HUES6 (cell line): Measurements from ENCODE around the gene GJA4.
"Not testable (repeated sequence)": the region's sequence is repeated elsewhere in the genome, so short reads cannot be mapped to it uniquely, and the experiment has no call there.

Source experiments
- H3K27ac ChIP-seq: 2 replicates; pipeline ENCODE4 v1.7.0; 2013; ENCODE audit warnings: low read depth, mild to moderate bottlenecking, low read length, inconsistent platforms
- H3K27me3 ChIP-seq: 2 replicates; pipeline ENCODE4 v1.6.1; 2013; ENCODE audit warnings: low read length; ENCODE audit not compliant: control insufficient read depth, insufficient read depth
- H3K36me3 ChIP-seq: 2 replicates; pipeline ENCODE4 v1.6.1; 2013; ENCODE audit warnings: low read length; ENCODE audit not compliant: control insufficient read depth, insufficient read depth
- H3K4me1 ChIP-seq: 2 replicates; pipeline ENCODE4 v1.6.1; 2013; ENCODE audit warnings: low read length; ENCODE audit not compliant: control insufficient read depth, insufficient read depth
- H3K4me3 ChIP-seq: 2 replicates; pipeline ENCODE4 v1.5.1; 2013; ENCODE audit warnings: low read depth, low read length
- H3K9ac ChIP-seq: one replicate; pipeline ENCODE4 v1.6.1; 2013; ENCODE audit warnings: mild to moderate bottlenecking, low read length
- H3K9me3 ChIP-seq: 2 replicates; pipeline ENCODE4 v1.6.1; 2013; ENCODE audit warnings: low read depth, low read length; ENCODE audit not compliant: control insufficient read depth, insufficient read depth

Gene GJA4

GRCh38 chr1:34794001-34794789, 1.4 kb downstream of the GJA4 start:
- Histone ChIP-seq H3K4me1 (peaks cover 5% of the 10 kb centered on the region), H3K27me3 (peaks cover 36% of the 10 kb centered on the region), H3K4me3 (no peak overlapping the region), H3K9ac (no peak overlapping the region), H3K36me3 (no peaks in the 10 kb centered on the region), H3K27ac (no peak overlapping the region), H3K9me3 (no peaks in the 10 kb centered on the region)

- Histone ChIP-seq H3K4me1 (peaks cover 5% of the 10 kb centered on the region), H3K27me3 (peaks cover 36% of the 10 kb centered on the region), H3K9ac (no peak overlapping the region), H3K4me3 (no peak overlapping the region), H3K9me3 (no peaks in the 10 kb centered on the region), H3K27ac (no peak overlapping the region), H3K36me3 (no peaks in the 10 kb centered on the region)
Measured at GRCh38 chr1:34794790-34795180, 2.0 kb downstream of the GJA4 start.

GRCh38 chr1:34795916-34796315, 3.1 kb downstream of the GJA4 start:
- Histone ChIP-seq H3K9me3 (no peaks in the 10 kb centered on the region), H3K27me3 (peaks cover 33% of the 10 kb centered on the region), H3K4me1 (peaks cover 5% of the 10 kb centered on the region), H3K36me3 (no peaks in the 10 kb centered on the region), H3K4me3 (no peak overlapping the region), H3K9ac (no peak overlapping the region), H3K27ac (no peak overlapping the region)

- Histone ChIP-seq H3K4me3 (no peak overlapping the region), H3K9me3 (no peaks in the 10 kb centered on the region), H3K27ac (no peak overlapping the region), H3K4me1 (peaks cover 5% of the 10 kb centered on the region), H3K9ac (no peak overlapping the region), H3K27me3 (peaks cover 25% of the 10 kb centered on the region), H3K36me3 (no peaks in the 10 kb centered on the region)
Measured at GRCh38 chr1:34796990-34797389, 4.2 kb downstream of the GJA4 start.

- Histone ChIP-seq H3K9me3 (no peaks in the 10 kb centered on the region; the same call in 1 of the 2 replicates), H3K9ac (no peak overlapping the region)
Measured at GRCh38 chr1:34800214-34800613, 7.4 kb downstream of the GJA4 start.

GRCh38 chr1:34803770-34804169, 11.0 kb downstream of the GJA4 start:
- Histone ChIP-seq H3K9me3 (no peaks in the 10 kb centered on the region; the same call in 1 of the 2 replicates), H3K27ac (no peak overlapping the region), H3K27me3 (no peaks in the 10 kb centered on the region), H3K4me1 (no peaks in the 10 kb centered on the region), H3K9ac (no peak overlapping the region), H3K4me3 (no peak overlapping the region), H3K36me3 (no peaks in the 10 kb centered on the region)

More at GRCh38 chr1:34800214-34800613, 7.4 kb downstream of the GJA4 start:
- peaks cover 5% of the 10 kb centered on the region for H3K4me1 ChIP-seq
- no peaks in the 10 kb centered on the region; the same call in 1 of the 2 replicates for H3K27me3 ChIP-seq
- no peak overlapping the region for H3K4me3 ChIP-seq
- H3K36me3 ChIP-seq, result no peaks in the 10 kb centered on the region
- H3K27ac ChIP-seq, result no peak overlapping the region

GRCh38 chr1:34806396-34806795, 13.6 kb downstream of the GJA4 start:
- H3K4me3 ChIP-seq, result no peak overlapping the region
- no peaks in the 10 kb centered on the region for H3K27me3 ChIP-seq
- no peaks in the 10 kb centered on the region; the same call in 1 of the 2 replicates for H3K9me3 ChIP-seq
- H3K9ac ChIP-seq, result no peak overlapping the region
- no peaks in the 10 kb centered on the region for H3K4me1 ChIP-seq
- no peak overlapping the region for H3K27ac ChIP-seq
- no peaks in the 10 kb centered on the region for H3K36me3 ChIP-seq

GRCh38 chr1:34808051-34808810, 15.4 kb downstream of the GJA4 start:
- Histone ChIP-seq H3K9ac (no peak overlapping the region), H3K4me1 (no peaks in the 10 kb centered on the region), H3K4me3 (no peak overlapping the region), H3K27ac (no peak overlapping the region), H3K27me3 (no peaks in the 10 kb centered on the region), H3K9me3 (no peaks in the 10 kb centered on the region; the same call in 1 of the 2 replicates), H3K36me3 (no peaks in the 10 kb centered on the region)

- H3K9ac ChIP-seq, H3K4me3 ChIP-seq, H3K4me1 ChIP-seq, H3K27ac ChIP-seq, H3K9me3 ChIP-seq, H3K36me3 ChIP-seq, H3K27me3 ChIP-seq: not testable (repeated sequence)
Measured at GRCh38 chr1:34810781-34811180, 18.0 kb downstream of the GJA4 start.

GRCh38 chr1:34816332-34816731, 23.5 kb downstream of the GJA4 start:
- H3K4me1 ChIP-seq, result no peaks in the 10 kb centered on the region
- no peak overlapping the region for H3K27ac ChIP-seq
- H3K9ac ChIP-seq, result no peak overlapping the region
- H3K36me3 ChIP-seq, result no peaks in the 10 kb centered on the region
- no peaks in the 10 kb centered on the region for H3K9me3 ChIP-seq
- no peaks in the 10 kb centered on the region for H3K27me3 ChIP-seq
- no peak overlapping the region for H3K4me3 ChIP-seq

- no peaks in the 10 kb centered on the region for H3K9me3 ChIP-seq
- H3K27me3 ChIP-seq, result no peaks in the 10 kb centered on the region
- no peak overlapping the region for H3K9ac ChIP-seq
Measured at GRCh38 chr1:34816778-34817177, 24.0 kb downstream of the GJA4 start.

More at GRCh38 chr1:34816778-34817177, 24.0 kb downstream of the GJA4 start:
- Histone ChIP-seq H3K4me1 (no peaks in the 10 kb centered on the region), H3K36me3 (no peaks in the 10 kb centered on the region), H3K4me3 (no peak overlapping the region), H3K27ac (no peak overlapping the region)
